ENCODE measurements around the gene SPATS1. TPM values are rescaled to one million over a fixed set of nuclear protein-coding genes. Genes with fewer than 3 reads are reported as not detected.
A peak's percentile ranks its signal among the peaks of the same experiment; 100 is the strongest.

SPATS1 gene
- total RNA-seq, 1 donor from 2014 or later: not detected

- DNase-seq (ENCODE audit: low spot score): no peak
- intact Hi-C loops (cut with DNase I): no loop called here
Observed at GRCh38 chr6:44375071-44375470, 32.6 kb downstream of the SPATS1 start.

GRCh38 chr6:44377484-44377883 lies 35.0 kb downstream of the SPATS1 start:
- intact Hi-C loops (cut with DNase I): no loop called here

GRCh38 chr6:44377971-44378370 lies 35.5 kb downstream of the SPATS1 start:
- intact Hi-C loops (cut with DNase I): no loop called here
- DNase-seq (ENCODE audit: low spot score): no peak

More at GRCh38 chr6:44377484-44377883, 35.0 kb downstream of the SPATS1 start:
- no peak for DNase-seq (ENCODE audit: low spot score)

- no peak for DNase-seq (ENCODE audit: low spot score)
- intact Hi-C loops (cut with DNase I): no loop called here
Observed at GRCh38 chr6:44381739-44382138, 39.3 kb downstream of the SPATS1 start.

- DNase-seq (ENCODE audit: low spot score): no peak
- intact Hi-C loops (cut with DNase I): no loop called here
Observed at GRCh38 chr6:44386364-44386928, 44.0 kb downstream of the SPATS1 start.

- intact Hi-C loops (cut with DNase I): no loop called here
- no peak for DNase-seq (ENCODE audit: low spot score)
Observed at GRCh38 chr6:44386929-44387345, 44.5 kb downstream of the SPATS1 start.

GRCh38 chr6:44387346-44388134 lies 45.1 kb downstream of the SPATS1 start, which contains the start of gene CDC5L:
CDC5L (plus strand) TSS chr6:44387706; CDS start chr6:44387824, 118 bp downstream.
- peak; percentile 95 for DNase-seq (ENCODE audit: low spot score)
- intact Hi-C loops (cut with DNase I): no loop called here

- DNase-seq (ENCODE audit: low spot score): no peak
- intact Hi-C loops (cut with DNase I): no loop called here
Observed at GRCh38 chr6:44388135-44388487, 45.7 kb downstream of the SPATS1 start.

- no peak for DNase-seq (ENCODE audit: low spot score)
- intact Hi-C loops (cut with DNase I): no loop called here
Observed at GRCh38 chr6:44388887-44389286, 46.4 kb downstream of the SPATS1 start.

GRCh38 chr6:44390158-44390683 lies 47.8 kb downstream of the SPATS1 start:
- intact Hi-C loops (cut with DNase I): no loop called here

More at GRCh38 chr6:44390158-44390683, 47.8 kb downstream of the SPATS1 start:
- DNase-seq (ENCODE audit: low spot score): no peak

Other genes with a start within 250 kb of the SPATS1 start
- 36.7 TPM for gene MRPL14, start 215.2 kb upstream of the SPATS1 start, total RNA-seq
- gene TMEM63B, start 215.1 kb upstream of the SPATS1 start, total RNA-seq: 39.6 TPM
- 0.78 TPM for gene CAPN11, start 183.8 kb upstream of the SPATS1 start, total RNA-seq
- gene MYMX, start 125.7 kb upstream of the SPATS1 start, total RNA-seq: 0.30 TPM
- 105 TPM for gene SLC29A1, start 119.1 kb upstream of the SPATS1 start, total RNA-seq
- 873 TPM for gene HSP90AB1, start 95.5 kb upstream of the SPATS1 start, total RNA-seq
- gene SLC35B2, start 85.1 kb upstream of the SPATS1 start, total RNA-seq: 23.2 TPM
- 4.7 TPM for gene NFKBIE, start 77.1 kb upstream of the SPATS1 start, total RNA-seq
- 0.08 TPM for gene TMEM151B, start 72.2 kb upstream of the SPATS1 start, total RNA-seq
- gene AARS2, start 29.3 kb upstream of the SPATS1 start, total RNA-seq: 7.8 TPM
- gene CDC5L, start 45.1 kb downstream of the SPATS1 start, total RNA-seq: 20.7 TPM

Measured in cardiac septum (tissue), 1 donor.